GM19324 (cell line): Measurements from ENCODE around the gene SEC22B.
"Not testable (repeated sequence)": the region's sequence is repeated elsewhere in the genome, so short reads cannot be mapped to it uniquely, and the experiment has no call there.

Source experiments
- ATAC-seq: cut with Tn5 transposase; IDR thresholded peaks from one replicate; pipeline ENCODE4 v1.9.1; 2021; ENCODE audit warnings: mild to moderate bottlenecking, moderate library complexity; ENCODE audit not compliant: unreplicated experiment, low FRiP score

Gene SEC22B

DNA sequence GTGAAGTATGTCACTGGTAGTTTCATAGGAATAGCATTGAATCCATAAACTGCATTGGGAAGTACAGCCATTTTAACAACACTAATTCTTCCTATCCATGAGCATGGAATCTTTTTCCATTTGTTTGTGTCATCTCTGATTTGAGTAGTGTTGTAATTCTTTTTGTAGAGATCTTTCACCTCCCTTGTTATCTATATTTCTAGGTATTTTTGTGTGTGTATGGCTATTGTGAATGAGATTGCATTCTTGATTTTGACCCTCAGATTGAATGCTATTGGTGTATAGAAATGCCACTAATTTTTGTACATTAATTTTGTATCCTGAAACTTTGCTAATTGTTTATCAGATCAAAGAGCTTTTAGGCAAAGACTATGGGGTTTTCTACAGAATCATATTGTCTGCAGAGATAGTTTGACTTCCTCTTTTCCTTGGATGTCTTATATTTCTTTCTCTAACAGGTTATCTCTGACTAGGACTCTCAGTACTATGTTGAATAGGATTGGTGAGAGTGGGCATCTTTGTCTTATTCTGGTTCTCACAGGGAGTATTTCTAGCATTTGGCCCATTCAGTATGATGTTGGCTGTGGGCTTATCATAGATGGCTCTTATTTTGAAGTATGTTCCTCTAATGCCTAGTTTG, 26.8 kb downstream of the SEC22B start:
- ATAC-seq, result not testable (repeated sequence)

DNA sequence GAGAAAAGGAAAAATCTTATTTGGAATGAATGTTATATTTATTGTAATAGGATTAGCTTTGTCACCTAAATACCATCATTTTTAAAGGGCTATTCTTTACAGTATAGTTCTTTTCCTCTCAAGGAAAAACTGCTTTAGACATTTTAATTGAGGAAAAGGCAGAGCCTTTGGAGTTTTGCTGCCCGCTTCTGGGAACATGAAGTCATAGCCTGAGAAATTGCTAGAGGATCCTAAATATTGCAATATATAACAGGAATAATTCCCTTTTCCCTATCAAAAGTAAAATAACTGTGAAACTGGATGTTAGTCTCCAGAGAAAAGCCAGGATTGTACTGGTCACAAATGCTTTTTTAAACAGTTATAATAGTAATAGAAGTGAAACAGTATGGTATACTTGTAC, 30.5 kb downstream of the SEC22B start:
- not testable (repeated sequence) for ATAC-seq

DNA sequence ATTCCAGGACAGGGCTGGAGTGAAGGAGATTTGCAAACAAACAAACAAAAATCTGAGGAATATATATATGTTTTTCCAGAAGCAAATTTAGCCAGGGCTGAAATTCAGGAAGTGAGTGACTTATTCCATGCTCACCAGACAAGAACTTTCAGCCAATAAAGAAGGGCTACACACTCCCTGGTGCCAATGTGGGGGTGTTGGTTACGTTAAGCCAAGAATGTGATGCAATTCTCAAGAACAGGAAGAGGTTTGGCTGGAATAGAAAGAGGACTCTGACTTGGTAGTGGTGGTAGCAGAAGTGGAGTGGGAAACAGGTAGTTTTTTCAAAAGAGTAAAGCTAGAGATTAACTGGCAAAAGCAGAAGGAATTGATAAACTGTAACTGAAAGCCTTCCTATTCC, 31.7 kb downstream of the SEC22B start:
- not testable (repeated sequence) for ATAC-seq

DNA sequence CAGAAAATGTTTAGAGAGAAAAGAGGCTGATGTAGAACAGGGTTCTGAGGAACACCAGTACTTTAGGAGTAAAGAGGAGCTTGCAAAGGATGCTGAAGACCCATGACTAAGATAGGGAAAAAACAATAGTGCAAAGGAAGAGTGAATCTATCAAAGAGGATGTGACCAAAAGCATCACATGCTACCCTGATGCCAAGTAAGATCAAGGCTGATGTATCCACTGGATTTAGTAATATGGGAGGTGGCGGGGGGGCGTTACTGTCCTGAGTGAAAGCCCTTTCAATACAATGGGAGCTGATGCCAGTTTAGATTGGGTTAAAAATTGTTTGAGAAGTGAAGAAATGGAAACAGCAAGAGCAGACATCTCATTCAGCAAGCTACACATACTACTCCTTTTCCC, 32.2 kb downstream of the SEC22B start:
- not testable (repeated sequence) for ATAC-seq

DNA sequence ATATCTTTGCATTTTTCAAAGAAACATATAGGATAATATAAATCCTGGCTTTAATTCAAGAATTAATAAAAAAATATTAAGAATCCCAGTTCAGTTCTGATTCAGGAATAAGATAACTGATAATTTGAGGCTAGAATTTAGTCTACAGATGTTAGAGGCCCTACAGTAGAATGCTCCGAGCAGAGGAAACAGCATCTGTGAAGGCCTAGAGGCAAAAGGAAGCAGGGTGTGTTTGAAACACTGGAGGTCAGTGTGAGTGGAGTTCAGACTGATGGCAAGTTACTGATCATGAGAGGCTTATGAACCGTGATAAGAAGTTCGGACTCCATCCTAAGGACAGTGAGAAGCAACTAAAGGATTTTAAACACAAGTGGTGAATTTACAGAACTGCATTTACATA, 33.0 kb downstream of the SEC22B start:
- not testable (repeated sequence) for ATAC-seq

DNA sequence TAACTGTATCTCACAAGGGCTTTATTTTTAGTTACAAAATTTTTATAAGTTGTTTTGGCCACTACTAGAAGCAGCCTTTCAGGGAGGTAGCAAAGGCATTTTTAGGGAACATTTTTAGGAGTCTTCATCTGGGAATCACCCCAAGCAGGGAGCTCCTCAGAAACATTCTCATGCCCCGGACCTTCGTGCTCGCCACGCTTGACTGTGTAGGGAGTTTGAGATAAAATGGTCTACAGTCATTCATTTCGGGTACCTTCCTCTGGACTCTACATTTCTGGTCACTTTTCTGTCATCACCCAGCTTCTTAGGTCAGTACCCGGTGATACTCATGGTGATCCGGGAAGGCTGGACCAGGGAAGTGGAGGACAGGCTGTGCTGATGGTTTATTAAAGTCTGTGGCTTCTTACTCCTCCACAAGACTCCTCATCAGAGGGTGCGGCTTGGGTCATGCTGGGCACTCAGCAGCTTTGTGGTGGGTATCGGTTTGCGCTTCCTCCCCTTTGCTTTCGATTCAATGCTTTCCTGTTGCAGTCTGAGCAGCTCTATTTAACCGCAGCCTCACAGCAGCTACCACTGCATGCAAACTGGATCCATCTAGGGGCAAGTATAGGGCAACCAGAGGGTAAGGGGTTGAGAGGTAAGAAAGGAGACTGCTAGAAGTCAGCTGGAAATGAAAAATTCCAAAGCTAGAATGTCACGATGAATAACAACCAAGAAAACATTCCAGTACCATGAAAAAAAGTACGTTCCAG, 33.6 kb downstream of the SEC22B start:
- peak; percentile 97 for ATAC-seq

DNA sequence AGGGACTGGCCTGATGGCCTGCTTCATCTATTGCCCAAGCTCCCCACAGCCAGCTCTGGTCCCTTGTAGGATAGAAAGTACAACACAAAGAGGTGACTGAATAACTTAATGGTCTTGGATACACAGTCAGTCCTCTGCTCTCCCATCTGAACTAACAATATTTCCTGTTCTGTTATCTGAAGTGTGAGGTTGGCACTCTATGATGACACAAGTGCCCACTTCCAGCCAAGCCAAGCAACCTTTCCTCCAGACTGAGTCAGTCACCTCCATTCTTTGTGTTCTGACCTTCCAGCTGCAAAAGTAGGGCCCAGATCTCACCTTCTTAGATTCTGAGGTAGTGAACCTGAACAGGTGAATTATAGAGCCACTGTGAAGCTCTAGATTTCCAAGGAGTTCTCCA, 34.5 kb downstream of the SEC22B start:
- not testable (repeated sequence) for ATAC-seq

DNA sequence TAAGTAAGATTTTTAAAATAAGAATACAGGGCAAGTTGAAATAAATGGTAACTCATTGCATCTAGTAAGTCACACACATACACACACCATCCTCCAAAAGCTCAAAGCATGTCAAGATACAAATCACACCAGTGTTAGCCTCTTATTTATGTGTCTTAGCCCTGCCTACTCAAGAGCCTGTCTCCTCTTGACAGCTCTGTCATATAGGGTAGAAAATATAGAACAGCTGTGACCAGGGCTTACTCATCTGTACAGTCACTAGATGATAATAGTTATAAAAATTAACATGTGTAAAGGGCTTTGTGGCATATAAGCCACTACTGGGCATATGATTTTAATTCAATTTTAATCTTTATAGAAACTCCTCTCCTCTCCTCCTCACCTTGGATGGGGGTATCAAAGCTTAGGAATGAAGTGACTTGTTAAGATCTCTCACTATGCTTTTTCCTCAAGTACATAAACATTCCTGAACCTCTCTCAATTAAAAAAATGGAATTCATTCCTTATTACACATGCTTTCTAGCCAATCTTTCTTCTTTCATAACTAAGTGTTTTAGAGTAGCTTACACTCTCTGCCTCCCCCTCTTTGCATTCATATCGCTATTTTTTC, 35.6 kb downstream of the SEC22B start:
- not testable (repeated sequence) for ATAC-seq

DNA sequence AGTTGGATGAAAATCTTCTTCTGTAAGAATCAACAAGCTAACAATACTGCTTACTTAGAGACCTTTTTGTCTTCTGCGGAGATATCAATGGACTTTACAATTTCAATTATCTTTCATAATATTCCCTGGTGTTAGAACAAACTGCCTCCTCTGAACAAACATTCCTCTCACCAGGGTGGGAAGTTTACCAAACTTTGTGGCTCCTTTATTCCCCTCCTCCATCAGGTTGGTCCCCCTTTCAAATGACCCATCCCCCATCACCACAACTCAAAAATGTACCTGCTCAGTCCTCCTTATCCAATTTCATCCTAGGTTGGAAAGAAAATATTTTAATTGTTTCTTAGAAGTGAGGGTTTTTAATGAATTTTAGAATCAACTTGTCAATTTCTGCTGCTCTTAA, 40.2 kb downstream of the SEC22B start:
- not testable (repeated sequence) for ATAC-seq

DNA sequence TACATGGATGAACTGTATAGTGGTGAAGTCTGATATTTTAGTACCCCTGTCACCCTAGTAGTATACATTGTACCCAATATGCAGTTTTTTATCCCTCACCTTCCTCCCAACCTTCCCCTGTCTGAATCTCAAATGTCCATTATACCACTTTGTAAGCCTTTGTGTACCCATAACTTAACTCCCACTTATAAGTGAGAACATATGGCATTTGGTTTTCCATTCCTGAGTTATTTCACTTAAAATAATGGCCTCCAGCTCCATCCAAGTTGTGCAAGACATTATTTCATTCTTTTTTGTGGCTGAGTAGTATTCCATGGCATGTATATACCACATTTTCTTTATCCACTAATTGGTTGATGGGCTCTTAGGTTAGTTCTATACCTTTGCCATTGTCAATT, 42.4 kb downstream of the SEC22B start:
- not testable (repeated sequence) for ATAC-seq

DNA sequence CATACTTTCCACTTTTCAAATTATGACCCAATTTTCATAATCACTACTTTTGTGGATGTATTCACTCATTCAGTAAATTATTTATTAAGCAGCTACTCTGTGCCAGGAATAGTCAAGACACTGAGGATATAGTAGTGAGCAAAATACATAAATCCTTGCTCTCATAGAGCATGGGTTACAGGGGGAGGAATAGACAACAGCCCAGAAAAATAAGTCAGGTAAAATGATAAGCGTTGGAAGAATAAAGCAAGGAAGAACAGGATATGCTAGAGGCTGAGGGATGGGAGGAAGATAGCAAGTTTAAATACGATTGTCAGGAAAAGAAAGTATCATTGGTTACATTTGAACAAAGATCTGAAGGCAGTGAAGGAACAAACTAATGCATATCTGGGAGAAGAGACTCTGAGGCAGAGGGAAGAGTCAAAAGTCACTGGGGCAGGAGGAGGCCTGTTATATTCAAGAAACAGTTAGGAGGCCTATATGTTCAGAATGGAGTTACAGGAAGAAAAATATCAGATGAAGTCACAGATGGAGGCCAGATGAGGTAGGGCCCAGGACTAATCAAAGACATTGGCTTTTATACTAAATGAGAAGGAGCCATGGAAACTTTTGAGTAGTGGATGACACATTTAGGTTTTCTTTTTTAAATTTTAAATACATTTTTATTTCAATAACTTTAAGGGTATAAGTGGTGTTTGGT, 42.9 kb downstream of the SEC22B start:
- no peak for ATAC-seq

DNA sequence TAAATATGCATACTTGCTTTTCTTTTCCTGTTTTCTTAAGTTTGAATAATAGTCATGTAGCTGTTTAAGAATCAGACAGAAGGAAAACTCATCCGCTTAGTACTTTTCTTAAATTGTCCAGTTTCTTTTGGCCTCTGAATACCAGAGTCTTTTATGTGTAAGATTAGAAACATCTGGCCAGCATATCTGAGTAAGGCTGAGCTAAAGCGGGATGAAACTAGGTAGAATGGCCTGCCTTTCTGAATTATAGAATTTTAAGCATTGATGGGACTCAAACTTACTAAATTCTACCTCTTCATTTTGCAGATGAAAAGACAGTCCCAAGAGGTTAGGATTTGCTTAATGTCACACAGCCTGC, 43.9 kb downstream of the SEC22B start:
- not testable (repeated sequence) for ATAC-seq

DNA sequence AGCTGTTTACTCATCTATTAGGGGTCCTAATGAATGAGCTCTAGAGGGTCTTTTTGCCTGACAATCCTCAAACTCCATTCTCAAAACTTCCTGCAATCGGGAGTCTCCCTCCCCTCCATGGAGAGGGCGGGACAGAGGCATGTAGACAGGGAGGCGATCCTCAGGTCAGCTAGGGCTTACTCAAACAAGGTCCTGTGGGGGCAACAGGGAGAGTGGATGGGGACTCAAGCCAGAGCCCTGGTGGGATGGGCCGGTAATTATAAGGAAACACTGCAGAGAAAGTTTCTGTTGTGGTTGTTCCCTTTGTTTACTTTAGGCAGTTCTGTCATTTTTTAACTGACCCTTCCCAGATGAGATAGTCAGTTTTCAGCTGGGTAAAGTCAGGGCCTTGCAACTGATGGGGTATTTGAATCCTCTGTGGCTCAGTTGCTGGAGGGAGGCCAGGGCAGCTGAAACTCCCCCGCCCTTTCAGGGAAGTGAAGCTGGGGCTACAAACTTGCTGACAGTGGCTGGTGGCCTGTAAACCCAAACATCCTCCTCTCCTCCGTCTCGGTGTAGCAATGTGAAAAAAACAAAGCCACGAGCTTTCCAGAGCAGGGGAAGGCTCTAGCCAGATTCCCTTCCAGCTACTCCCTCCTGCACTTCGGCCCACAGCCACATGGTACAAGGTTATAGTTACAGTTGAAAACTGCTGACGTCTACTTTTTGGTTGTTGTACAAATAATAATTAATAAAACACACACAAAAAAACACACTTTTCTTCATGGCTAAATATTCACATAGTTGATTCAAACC, 44.5 kb downstream of the SEC22B start:
- ATAC-seq, result peak; percentile 72

DNA sequence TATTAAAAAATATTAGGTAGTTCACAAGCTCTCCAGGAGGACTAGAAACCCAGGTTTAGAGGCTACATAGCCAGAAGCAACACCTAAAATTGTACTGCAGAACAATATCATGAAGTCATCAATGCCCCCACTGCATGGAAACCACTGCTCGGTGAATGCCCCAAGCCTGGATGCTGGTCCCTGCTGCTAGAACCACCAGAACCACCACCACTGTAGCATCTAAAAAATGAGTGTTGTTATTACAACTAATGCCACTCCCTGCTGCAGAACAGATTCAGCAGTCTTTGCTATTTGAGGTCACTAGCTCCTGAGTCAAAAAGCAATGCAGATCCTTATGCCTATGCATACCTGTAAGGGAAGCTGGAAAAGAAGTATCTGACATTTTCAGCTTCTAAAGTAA, 48.4 kb downstream of the SEC22B start:
- ATAC-seq, result not testable (repeated sequence)

DNA sequence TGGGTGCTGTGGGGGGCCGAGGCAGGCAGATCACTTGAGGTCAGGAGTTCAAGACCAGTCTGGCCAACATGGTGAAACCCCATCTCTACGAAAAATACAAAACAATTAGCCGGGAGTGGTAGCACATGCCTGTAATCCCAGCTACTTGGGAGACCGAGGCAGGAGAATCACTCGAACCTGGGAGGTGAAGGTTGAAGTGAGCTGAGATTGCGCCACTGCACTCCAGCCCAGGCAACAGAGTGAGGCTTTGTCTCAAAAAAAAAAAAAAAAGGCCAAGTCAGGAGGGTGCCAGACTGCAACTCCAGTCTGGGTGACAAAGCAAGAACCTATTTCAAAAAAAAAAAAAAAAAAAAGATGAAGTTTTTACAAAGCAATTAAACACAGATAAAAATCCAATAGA, 50.1 kb downstream of the SEC22B start:
- ATAC-seq, result not testable (repeated sequence)

DNA sequence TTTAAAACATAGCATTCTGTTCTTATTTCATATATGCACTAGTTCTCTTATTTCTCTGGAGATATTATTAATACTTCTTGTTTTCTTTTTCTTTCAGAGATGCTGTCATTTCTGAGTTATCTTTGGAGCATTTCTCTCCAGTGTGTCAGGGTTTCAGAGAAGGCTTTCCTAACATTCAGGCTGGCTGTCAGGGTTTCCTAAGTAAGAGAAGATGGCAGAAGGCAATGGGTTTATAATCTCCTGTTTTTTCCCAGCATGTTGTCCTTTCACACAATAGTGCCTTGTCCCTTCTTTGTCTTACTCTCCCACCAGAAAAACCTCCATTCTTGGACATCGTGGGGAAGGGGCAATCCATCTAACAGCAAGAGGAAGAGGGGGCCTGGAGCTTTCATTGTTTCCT, 51.7 kb downstream of the SEC22B start:
- not testable (repeated sequence) for ATAC-seq

DNA sequence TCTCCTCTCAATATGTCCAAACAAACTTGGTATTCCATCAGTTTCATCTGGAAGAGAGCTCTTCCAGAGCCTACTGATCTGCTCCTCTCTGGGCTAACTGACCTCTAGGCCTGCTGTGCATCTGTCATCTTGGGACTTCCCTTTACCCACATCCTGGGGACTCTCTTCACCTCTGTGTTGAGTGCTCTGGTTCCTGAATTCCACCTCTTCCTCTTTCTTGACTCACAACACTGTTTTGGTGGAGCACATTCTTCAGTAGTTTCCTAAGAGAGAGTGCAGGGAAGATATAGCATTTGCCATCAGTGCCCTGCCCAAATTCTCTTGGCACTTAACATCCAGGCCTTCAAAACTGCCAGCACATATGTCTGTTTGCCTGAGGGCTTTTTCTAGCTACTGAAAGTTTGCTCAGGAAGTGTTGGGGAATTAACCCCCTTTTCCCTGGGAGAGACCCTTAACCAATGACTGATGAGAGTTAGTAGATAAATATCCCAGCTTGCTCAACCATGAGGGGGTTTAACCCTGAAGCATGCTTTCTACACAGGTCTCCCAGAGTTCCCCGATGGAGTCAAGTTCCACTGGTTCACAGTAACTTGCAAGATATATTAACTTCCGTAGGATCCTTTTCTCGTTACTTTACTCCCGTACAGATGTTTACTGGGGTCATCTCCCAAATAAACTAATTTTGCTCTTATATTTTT, 52.4 kb downstream of the SEC22B start:
- not testable (repeated sequence) for ATAC-seq

DNA sequence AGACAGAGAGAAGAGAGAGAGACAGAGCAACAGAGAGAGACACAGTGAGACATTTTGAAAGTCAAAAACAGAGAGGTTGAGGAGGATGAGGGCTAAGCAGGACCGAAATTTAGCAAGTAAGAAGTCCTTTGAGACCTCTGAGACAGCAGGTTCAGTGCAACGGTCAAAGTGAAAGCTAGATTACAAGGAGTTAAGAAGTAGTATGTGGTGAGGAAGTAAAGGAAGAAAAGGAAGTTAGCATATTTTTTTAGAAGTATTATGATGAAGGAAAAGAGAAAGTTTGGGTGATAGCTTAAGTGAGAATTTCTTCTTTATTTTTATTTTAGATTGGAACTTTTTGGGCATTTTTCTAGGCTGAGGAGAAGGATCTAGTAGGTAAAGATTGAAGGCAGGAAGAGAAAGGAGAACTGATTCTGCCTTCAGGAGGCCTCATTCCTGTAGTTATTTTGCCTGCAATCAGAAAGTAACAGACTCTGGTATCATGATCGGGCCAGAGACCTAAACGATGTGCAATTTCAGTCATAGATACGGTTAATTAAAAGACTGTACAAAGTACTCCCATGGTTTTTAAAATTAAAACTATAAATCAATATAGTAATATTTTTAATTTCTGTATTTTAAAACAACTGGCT, 53.9 kb downstream of the SEC22B start:
- ATAC-seq, result peak; percentile 57

DNA sequence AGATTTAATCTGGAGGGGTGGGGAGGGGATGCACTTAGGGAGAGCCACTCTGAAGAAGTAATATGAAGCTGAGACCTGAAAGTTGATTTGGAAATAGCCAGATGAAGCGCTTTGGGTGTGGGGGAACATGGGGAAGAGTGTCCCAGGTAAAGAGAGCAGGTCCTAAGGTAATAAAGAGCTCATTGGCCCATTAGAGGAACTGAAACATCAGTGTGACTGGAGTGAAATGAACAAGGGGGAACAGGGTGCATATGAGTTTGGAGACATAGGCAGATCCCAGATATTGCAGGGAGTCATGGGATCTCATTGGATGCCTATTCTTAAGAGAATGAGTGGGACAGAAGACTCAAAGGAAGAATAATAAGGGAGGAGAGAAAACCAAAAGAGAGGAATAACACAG, 54.5 kb downstream of the SEC22B start:
- not testable (repeated sequence) for ATAC-seq
